ENCODE data around the gene COA7.
"Not testable (repeated sequence)": the region's sequence is repeated elsewhere in the genome, so short reads cannot be mapped to it uniquely, and the experiment has no call there.

Gene COA7

GRCh38 chr1:52702886-52703787 lies 5.0 kb upstream of the COA7 start:
- peak; percentile 88 for DNase-seq

GRCh38 chr1:52695627-52696026 lies 2.5 kb downstream of the COA7 start:
- DNase-seq = no peak

GRCh38 chr1:52693843-52694242 lies 4.3 kb downstream of the COA7 start:
- DNase-seq = no peak

GRCh38 chr1:52693351-52693750 lies 4.8 kb downstream of the COA7 start:
- DNase-seq = not testable (repeated sequence)

DNA sequence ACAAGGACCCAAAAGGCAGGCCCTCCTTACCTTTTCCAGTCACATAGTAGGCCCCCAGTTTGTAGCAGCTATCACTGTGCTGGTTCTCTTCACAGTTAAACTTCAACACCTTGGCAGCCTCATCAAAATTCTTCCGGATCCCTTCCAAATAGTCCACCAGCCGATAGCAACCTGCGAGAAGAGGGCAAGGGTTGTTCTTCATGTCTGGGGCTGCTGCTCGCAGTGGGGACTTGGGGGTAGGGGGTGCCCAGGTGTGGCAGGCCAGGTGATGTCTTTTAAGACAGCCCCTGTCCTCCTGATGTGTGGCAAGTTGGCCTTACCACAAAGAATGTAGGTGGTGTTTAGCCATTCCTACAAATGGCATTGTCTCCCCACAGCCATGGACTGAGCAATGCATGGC lies 5.5 kb downstream of the COA7 start:
- no peak for DNase-seq

GRCh38 chr1:52691821-52692220 lies 6.3 kb downstream of the COA7 start:
- DNase-seq = no peak

GRCh38 chr1:52686830-52687229 lies 11.3 kb downstream of the COA7 start:
- no peak for DNase-seq

GRCh38 chr1:52686261-52686751 lies 11.8 kb downstream of the COA7 start:
- DNase-seq = peak; percentile 82

- DNase-seq = no peak
These were observed 13.6 kb downstream of the COA7 start for GRCh38 chr1:52684545-52684944.

DNA sequence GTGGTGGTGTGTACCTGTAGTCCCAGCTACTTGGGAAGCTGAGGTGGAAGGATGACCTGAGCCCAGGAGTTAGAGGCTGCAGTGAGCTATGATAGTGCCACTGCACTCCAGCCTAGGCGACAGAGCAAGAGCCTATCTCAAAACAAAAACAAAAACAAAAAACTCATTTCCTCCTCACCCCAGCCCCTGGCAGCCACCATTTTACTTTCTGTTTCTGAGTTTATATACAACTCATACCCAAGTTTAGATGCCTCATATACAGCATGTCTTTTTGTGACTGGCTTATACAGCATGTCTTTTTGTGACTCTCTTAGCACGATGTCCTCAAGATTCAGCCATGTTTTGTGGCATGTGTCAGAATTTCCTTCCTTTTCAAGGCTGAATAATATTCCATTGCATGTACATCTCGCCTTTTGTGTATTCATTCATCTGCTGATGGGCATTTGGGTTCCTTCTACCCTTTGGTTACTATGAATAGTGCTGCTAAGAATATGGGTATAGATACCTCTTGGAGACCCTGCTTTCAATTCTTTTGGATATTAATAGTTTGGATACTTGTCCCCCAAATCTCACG lies 14.7 kb downstream of the COA7 start:
- no peak for DNase-seq

GRCh38 chr1:52681136-52681535 lies 17.0 kb downstream of the COA7 start:
- DNase-seq = no peak

- DNase-seq = no peak
These were observed 17.8 kb downstream of the COA7 start for GRCh38 chr1:52680353-52680752.

GRCh38 chr1:52679498-52679897 lies 18.6 kb downstream of the COA7 start:
- DNase-seq = no peak

- no peak for DNase-seq
These were observed 19.1 kb downstream of the COA7 start for GRCh38 chr1:52679048-52679447.

GRCh38 chr1:52677076-52677806 lies 20.9 kb downstream of the COA7 start:
- no peak for DNase-seq

- DNase-seq = no peak
These were observed 21.8 kb downstream of the COA7 start for GRCh38 chr1:52676249-52676903.

GRCh38 chr1:52674497-52675384 lies 23.4 kb downstream of the COA7 start:
- no peak for DNase-seq

DNA sequence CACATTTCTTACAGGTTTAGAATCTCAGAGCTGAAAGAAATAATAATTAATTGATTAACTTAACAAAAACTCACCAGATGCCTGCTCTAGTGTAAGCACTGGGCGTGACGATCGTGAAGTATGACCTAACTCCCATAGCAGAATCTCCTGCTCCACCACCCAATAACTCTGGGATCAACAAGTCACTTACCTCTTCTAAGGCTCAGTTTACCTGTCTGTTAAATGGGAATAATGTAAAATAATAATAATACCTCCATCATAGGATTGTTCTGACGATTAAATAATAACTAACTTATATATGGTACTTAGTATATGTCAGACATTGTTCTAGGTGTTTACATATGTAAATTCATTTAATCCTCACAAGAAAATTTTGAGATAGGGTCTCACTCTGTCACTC lies 24.6 kb downstream of the COA7 start:
- no peak for DNase-seq

- DNase-seq = no peak
These were observed 25.2 kb downstream of the COA7 start for GRCh38 chr1:52672946-52673345.

DNA sequence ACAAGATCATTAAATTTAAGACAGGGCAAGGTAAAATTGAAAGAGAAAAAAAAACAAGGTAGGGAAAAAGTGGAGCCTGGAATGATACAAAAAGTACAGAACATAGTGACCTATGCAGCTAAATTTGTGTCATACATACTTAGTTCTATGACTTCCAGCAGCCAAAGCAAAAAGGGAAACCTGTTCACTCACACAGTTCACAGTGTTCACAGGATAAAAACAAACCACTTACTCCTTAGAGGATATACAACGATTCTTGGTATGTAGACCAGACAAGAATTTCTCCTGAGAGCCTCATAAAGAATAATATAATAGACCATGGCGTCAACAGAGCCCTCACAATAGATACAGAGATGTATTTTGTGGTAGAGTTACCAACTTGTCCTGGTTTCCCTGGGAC lies 27.5 kb downstream of the COA7 start:
- DNase-seq = no peak

DNA sequence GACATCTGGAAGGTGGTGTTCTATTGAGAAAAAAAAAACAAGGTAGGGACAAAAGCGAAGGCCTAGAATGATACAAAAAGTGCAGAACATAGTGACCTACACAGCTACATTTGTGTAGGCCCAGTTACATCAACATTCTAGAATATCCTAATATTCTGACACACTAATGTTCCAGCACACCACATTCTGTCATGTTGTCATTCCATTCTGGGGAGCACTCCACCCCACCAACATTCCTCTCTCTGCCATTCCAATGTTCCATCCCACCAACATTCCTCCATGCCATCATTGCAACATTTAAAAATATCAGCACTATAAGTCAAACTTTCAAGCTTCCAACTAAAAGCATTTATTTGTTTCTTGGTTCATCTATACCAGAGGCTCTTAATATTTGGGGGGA lies 28.5 kb downstream of the COA7 start:
- DNase-seq = no peak

DNA sequence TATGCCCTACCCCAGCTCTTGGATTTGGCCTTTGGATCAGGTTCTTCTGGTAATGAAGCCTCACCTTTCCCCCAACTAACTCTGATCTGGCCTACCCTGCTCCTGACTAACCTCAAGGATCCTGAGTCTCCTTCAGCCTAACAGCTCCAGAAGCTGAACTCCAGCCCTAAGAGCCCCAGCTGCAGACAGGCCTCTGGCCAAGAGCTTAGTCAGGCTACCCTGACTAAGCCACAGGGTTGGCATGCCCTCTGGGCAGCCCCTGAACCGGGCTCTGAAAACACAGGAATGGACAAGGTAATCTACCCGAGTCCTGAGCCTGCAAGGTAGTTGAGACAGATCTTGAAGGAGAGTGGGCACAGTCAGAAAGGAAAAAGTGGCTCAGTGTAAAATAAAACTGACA lies 29.4 kb downstream of the COA7 start:
- DNase-seq = no peak

Measured in activated CD4-positive, alpha-beta T cell treated with anti-CD3 and anti-CD28 coated beads for 48 hours (primary cell).